WTC11 (cell line): Measurements from ENCODE around the gene EIF2B5. TPM values are rescaled to one million over a fixed set of nuclear protein-coding genes. Genes with fewer than 3 reads are reported as not detected.

Experiments used
- ATAC-seq: fragments of 200-7000 bp; cut with Tn5 transposase; 2 replicates; pipeline ENCODE4 v1.10.0; 2021; ENCODE audit warnings: mild to moderate bottlenecking, moderate library complexity
- CTCF ChIA-PET: fragments of 300-600 bp; sonication (Branson Sonifier 250); formaldehyde crosslinking; loops from one replicate; lab custom pipeline; 2021; ENCODE audit warnings: antibody characterized with exemption; lab: Charles Lee
- POLR2A ChIA-PET: fragments of 350-600 bp; sonication (Branson Sonifier 250); formaldehyde crosslinking; loops from one replicate; lab custom pipeline; 2021; ENCODE audit warnings: antibody characterized with exemption; lab: Charles Lee
- DNase-seq: peaks from one replicate; pipeline ENCODE4 v3.0.0; 2021; ENCODE audit warnings: low spot score
- H3K27ac Mint-ChIP-seq: 2 replicates; pipeline ENCODE4 v1.8.0; 2021; ENCODE audit warnings: mixed read lengths
- H3K27me3 Mint-ChIP-seq: 2 replicates; pipeline ENCODE4 v1.8.0; 2021; ENCODE audit warnings: low read depth, mild to moderate bottlenecking, moderate library complexity, mixed read lengths
- H3K36me3 Mint-ChIP-seq: 2 replicates; pipeline ENCODE4 v1.8.0; 2021; ENCODE audit warnings: mixed read lengths
- H3K4me1 Mint-ChIP-seq: 2 replicates; pipeline ENCODE4 v1.8.0; 2022; ENCODE audit warnings: mixed read lengths
- H3K4me3 Mint-ChIP-seq: 2 replicates; pipeline ENCODE4 v1.8.0; 2021; ENCODE audit warnings: mild to moderate bottlenecking, moderate library complexity, mixed read lengths
- H3K9me3 Mint-ChIP-seq: 2 replicates; pipeline ENCODE4 v1.8.0; 2021; ENCODE audit warnings: mixed read lengths
- ELF4 ChIP-seq: sonication (generic); formaldehyde crosslinking; IDR thresholded peaks from 2 replicates; pipeline ENCODE4 v1.8.1; 2022; ENCODE audit warnings: low read depth, mild to moderate bottlenecking, moderate library complexity, missing genetic modification reagents
- FOXK1 ChIP-seq: sonication (generic); formaldehyde crosslinking; IDR thresholded peaks from 2 replicates; pipeline ENCODE4 v1.8.0; 2022; ENCODE audit warnings: mild to moderate bottlenecking, moderate library complexity, missing genetic modification reagents
- FOXP4 ChIP-seq: sonication (generic); formaldehyde crosslinking; IDR thresholded peaks from 2 replicates; pipeline ENCODE4 v1.8.0; 2022; ENCODE audit warnings: mild to moderate bottlenecking, missing genetic modification reagents
- HMGA2 ChIP-seq: fragments of 250-450 bp; sonication (Bioruptor Pico); IDR thresholded peaks from 2 replicates; pipeline ENCODE4 v1.4.0; 2021; ENCODE audit warnings: mild to moderate bottlenecking, moderate library complexity
- JAZF1 ChIP-seq: fragments of 250-450 bp; sonication (Bioruptor Pico); IDR thresholded peaks from 2 replicates; pipeline ENCODE4 v1.9.0; 2021; ENCODE audit warnings: moderate library complexity, mild to moderate bottlenecking, inconsistent platforms
- NR3C1 ChIP-seq: sonication (generic); formaldehyde crosslinking; conservative IDR thresholded peaks from 2 replicates; pipeline ENCODE4 v1.8.1; 2023; ENCODE audit warnings: low read depth, mild to moderate bottlenecking, missing genetic modification reagents
- PREB ChIP-seq: sonication (generic); formaldehyde crosslinking; IDR thresholded peaks from 2 replicates; pipeline ENCODE4 v1.8.1; 2022; ENCODE audit warnings: mild to moderate bottlenecking, missing genetic modification reagents, moderate library complexity, borderline replicate concordance
- RORB ChIP-seq: fragments of 250-450 bp; sonication (Bioruptor Pico); IDR thresholded peaks from 2 replicates; pipeline ENCODE4 v1.9.0; 2021; ENCODE audit warnings: mild to moderate bottlenecking
- SOX15 ChIP-seq: fragments of 250-450 bp; sonication (Bioruptor Pico); IDR thresholded peaks from 2 replicates; pipeline ENCODE4 v1.9.0; 2021; ENCODE audit warnings: mild to moderate bottlenecking
- STAT6 ChIP-seq: sonication (generic); formaldehyde crosslinking; conservative IDR thresholded peaks from 2 replicates; pipeline ENCODE4 v1.8.1; 2023; ENCODE audit warnings: mild to moderate bottlenecking, low read depth, missing genetic modification reagents, moderate library complexity
- TP53 ChIP-seq: sonication (generic); formaldehyde crosslinking; IDR thresholded peaks from 2 replicates; pipeline ENCODE4 v1.8.1; 2023; ENCODE audit warnings: mild to moderate bottlenecking, missing genetic modification reagents
- ZBTB21 ChIP-seq: sonication (generic); formaldehyde crosslinking; IDR thresholded peaks from 2 replicates; pipeline ENCODE4 v1.8.1; 2023; ENCODE audit warnings: mild to moderate bottlenecking, missing genetic modification reagents, borderline replicate concordance
- ZNF232 ChIP-seq: sonication (generic); formaldehyde crosslinking; IDR thresholded peaks from 2 replicates; pipeline ENCODE4 v1.8.0; 2022; ENCODE audit warnings: mild to moderate bottlenecking, missing genetic modification reagents
- ZNF317 ChIP-seq: sonication (generic); formaldehyde crosslinking; IDR thresholded peaks from 2 replicates; pipeline ENCODE4 v1.8.1; 2023; ENCODE audit warnings: low read depth, mild to moderate bottlenecking, moderate library complexity, missing genetic modification reagents, borderline replicate concordance
- total RNA-seq: library from RNA; stranded (reverse); gene quantifications from 3 replicates; pipeline ENCODE4 v1.2.3, GENCODE V29; 2021
- TF ChIP-seq, protein P1 (sequence below): sonication (generic); formaldehyde crosslinking; IDR thresholded peaks from 2 replicates; pipeline ENCODE4 v1.8.0; 2022; ENCODE audit warnings: mild to moderate bottlenecking, missing genetic modification reagents
- TF ChIP-seq, protein P2 (sequence below): fragments of 250-450 bp; sonication (Bioruptor Pico); IDR thresholded peaks from 2 replicates; pipeline ENCODE4 v1.9.0; 2021; ENCODE audit warnings: mild to moderate bottlenecking
- TF ChIP-seq, protein P3 (sequence below): sonication (generic); formaldehyde crosslinking; IDR thresholded peaks from 2 replicates; pipeline ENCODE4 v1.8.1; 2023; ENCODE audit warnings: mild to moderate bottlenecking, missing genetic modification reagents, borderline replicate concordance
- TF ChIP-seq, protein P4 (sequence below): sonication (generic); formaldehyde crosslinking; IDR thresholded peaks from 2 replicates; pipeline ENCODE4 v1.8.1; 2022; ENCODE audit warnings: low read depth, mild to moderate bottlenecking, moderate library complexity, missing genetic modification reagents, borderline replicate concordance

The EIF2B5 gene
- total RNA-seq, 1 experiment from 2014 or later, result 42.3 TPM

- POLR2A ChIA-PET, result no interaction called here
- no peak overlapping the region for H3K4me3 Mint-ChIP-seq
- no peak for TF ChIP-seq FOXK1 (CRISPR knock-in tag)
- no peak for TF ChIP-seq JAZF1
- TF ChIP-seq, protein P1, sequence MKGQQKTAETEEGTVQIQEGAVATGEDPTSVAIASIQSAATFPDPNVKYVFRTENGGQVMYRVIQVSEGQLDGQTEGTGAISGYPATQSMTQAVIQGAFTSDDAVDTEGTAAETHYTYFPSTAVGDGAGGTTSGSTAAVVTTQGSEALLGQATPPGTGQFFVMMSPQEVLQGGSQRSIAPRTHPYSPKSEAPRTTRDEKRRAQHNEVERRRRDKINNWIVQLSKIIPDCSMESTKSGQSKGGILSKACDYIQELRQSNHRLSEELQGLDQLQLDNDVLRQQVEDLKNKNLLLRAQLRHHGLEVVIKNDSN, result no peak
- no peak for TF ChIP-seq ZBTB21 (CRISPR knock-in tag)
- no peak for TF ChIP-seq PREB (CRISPR knock-in tag)
- TF ChIP-seq FOXP4 (CRISPR knock-in tag), result no peak
- no peaks in the 10 kb centered on the region for H3K4me1 Mint-ChIP-seq
- no peaks in the 10 kb centered on the region for H3K9me3 Mint-ChIP-seq
- CTCF ChIA-PET, result no interaction called here
- H3K27me3 Mint-ChIP-seq, result no peaks in the 10 kb centered on the region
- no peak for ATAC-seq
- H3K36me3 Mint-ChIP-seq, result no peaks in the 10 kb centered on the region
- no peak for DNase-seq
- no peak overlapping the region for H3K27ac Mint-ChIP-seq
Measured at GRCh38 chr3:184085389-184085852, 49.7 kb upstream of the EIF2B5 start.

DNA sequence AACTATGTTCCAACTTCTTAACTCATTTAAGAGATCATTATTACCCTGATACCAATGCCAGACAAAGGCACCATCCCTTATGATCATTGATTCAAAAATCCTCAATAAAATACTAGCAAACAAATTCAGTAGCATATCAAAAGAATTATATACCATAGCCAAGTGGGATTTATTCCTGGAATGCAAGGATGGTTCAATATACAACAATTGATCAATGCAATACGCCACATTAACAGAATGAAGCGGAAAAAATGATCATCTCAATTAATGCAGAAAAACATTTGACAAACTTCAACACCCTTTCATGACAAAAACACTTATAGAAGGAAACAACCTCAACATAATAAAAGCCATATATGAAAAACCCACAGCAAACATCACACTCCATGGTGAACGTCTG is 43.0 kb upstream of the EIF2B5 start:
- CTCF ChIA-PET, result no interaction called here
- POLR2A ChIA-PET, result no interaction called here
- peaks cover 4% of the 10 kb centered on the region; the same call in 1 of the 2 replicates for H3K27me3 Mint-ChIP-seq
- no peak overlapping the region for H3K4me3 Mint-ChIP-seq
- peaks cover 24% of the 10 kb centered on the region for H3K9me3 Mint-ChIP-seq
- no peak overlapping the region for H3K27ac Mint-ChIP-seq
- TF ChIP-seq ZNF317 (CRISPR knock-in tag) (no peak), ZNF232 (CRISPR knock-in tag) (no peak), ELF4 (CRISPR knock-in tag) (no peak), PREB (CRISPR knock-in tag) (no peak), TP53 (CRISPR knock-in tag) (no peak), STAT6 (CRISPR knock-in tag) (no peak), NR3C1 (no peak), RORB (CRISPR knock-in tag) (no peak), HMGA2 (no peak), SOX15 (CRISPR knock-in tag) (no peak), FOXP4 (CRISPR knock-in tag) (no peak)
- TF ChIP-seq, protein P2, sequence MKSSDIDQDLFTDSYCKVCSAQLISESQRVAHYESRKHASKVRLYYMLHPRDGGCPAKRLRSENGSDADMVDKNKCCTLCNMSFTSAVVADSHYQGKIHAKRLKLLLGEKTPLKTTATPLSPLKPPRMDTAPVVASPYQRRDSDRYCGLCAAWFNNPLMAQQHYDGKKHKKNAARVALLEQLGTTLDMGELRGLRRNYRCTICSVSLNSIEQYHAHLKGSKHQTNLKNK (CRISPR knock-in tag), result no peak
- TF ChIP-seq, protein P3, sequence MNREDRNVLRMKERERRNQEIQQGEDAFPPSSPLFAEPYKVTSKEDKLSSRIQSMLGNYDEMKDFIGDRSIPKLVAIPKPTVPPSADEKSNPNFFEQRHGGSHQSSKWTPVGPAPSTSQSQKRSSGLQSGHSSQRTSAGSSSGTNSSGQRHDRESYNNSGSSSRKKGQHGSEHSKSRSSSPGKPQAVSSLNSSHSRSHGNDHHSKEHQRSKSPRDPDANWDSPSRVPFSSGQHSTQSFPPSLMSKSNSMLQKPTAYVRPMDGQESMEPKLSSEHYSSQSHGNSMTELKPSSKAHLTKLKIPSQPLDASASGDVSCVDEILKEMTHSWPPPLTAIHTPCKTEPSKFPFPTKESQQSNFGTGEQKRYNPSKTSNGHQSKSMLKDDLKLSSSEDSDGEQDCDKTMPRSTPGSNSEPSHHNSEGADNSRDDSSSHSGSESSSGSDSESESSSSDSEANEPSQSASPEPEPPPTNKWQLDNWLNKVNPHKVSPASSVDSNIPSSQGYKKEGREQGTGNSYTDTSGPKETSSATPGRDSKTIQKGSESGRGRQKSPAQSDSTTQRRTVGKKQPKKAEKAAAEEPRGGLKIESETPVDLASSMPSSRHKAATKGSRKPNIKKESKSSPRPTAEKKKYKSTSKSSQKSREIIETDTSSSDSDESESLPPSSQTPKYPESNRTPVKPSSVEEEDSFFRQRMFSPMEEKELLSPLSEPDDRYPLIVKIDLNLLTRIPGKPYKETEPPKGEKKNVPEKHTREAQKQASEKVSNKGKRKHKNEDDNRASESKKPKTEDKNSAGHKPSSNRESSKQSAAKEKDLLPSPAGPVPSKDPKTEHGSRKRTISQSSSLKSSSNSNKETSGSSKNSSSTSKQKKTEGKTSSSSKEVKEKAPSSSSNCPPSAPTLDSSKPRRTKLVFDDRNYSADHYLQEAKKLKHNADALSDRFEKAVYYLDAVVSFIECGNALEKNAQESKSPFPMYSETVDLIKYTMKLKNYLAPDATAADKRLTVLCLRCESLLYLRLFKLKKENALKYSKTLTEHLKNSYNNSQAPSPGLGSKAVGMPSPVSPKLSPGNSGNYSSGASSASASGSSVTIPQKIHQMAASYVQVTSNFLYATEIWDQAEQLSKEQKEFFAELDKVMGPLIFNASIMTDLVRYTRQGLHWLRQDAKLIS (CRISPR knock-in tag), result no peak
- TF ChIP-seq, protein P4, sequence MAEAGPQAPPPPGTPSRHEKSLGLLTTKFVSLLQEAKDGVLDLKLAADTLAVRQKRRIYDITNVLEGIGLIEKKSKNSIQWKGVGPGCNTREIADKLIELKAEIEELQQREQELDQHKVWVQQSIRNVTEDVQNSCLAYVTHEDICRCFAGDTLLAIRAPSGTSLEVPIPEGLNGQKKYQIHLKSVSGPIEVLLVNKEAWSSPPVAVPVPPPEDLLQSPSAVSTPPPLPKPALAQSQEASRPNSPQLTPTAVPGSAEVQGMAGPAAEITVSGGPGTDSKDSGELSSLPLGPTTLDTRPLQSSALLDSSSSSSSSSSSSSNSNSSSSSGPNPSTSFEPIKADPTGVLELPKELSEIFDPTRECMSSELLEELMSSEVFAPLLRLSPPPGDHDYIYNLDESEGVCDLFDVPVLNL (CRISPR knock-in tag), result no peak
- TF ChIP-seq, all 79 proteins: peak for 0
- no peaks in the 10 kb centered on the region for H3K4me1 Mint-ChIP-seq
- H3K36me3 Mint-ChIP-seq, result peaks cover 6% of the 10 kb centered on the region
- DNase-seq (no peak), ATAC-seq (no peak)
